Epithelial cell of prostate (primary cell): Measurements from ENCODE around the gene THBS1.

Experiments
- DNase-seq: peaks from one replicate; pipeline ENCODE4 v3.0.0-alpha.2; 2011; ENCODE audit warnings: low read depth, low spot score
- H3K27ac ChIP-seq: fragments of 450-650 bp; 2 replicates; pipeline ENCODE4 v1.5.1; 2017; ENCODE audit warnings: mild to moderate bottlenecking

Gene THBS1

DNA sequence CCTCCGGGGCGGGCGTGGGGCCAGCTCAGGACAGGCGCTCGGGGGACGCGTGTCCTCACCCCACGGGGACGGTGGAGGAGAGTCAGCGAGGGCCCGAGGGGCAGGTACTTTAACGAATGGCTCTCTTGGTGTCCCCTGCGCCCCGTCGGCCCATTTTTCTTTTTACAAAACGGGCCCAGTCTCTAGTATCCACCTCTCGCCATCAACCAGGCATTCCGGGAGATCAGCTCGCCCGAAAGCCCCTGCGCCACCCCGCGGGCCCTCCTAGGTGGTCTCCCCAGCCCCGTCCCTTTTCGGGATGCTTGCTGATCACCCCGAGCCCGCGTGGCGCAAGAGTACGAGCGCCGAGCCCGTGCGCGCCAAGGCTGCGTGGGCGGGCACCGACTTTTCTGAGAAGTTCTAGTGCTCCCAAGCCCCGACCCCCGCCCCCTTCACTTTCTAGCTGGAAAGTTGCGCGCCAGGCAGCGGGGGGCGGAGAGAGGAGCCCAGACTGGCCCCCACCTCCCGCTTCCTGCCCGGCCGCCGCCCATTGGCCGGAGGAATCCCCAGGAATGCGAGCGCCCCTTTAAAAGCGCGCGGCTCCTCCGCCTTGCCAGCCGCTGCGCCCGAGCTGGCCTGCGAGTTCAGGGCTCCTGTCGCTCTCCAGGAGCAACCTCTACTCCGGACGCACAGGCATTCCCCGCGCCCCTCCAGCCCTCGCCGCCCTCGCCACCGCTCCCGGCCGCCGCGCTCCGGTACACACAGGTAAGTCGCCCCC lies at the start of gene THBS1:
TSS of gene THBS1 (plus strand) at position 595 of the 757 bp plus-strand sequence. CDS start 779 bp downstream, outside the sequence.
- DNase-seq, result no peak
- peak within 1 kb of the TSS; percentile 95 for H3K27ac ChIP-seq

DNA sequence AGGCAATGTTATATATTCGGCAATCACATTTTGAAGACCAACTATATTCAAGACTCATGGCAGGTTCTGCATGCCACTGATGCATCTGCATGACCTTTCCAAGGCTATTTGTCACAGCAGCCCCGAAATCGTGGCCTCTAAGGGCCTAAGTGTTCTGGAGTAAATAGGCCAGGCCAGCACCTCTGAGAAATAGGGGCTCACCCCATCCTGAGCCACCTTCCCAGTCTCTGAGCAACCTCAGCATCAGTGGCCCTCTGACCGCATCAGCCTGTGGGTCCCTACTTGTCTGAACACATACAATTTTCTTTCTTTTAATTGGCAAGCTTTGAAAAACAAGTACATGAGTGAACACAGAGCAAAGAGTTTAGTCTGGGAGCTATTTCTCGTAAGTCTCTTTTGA lies 45.9 kb upstream of the THBS1 start:
- no peak for DNase-seq

DNA sequence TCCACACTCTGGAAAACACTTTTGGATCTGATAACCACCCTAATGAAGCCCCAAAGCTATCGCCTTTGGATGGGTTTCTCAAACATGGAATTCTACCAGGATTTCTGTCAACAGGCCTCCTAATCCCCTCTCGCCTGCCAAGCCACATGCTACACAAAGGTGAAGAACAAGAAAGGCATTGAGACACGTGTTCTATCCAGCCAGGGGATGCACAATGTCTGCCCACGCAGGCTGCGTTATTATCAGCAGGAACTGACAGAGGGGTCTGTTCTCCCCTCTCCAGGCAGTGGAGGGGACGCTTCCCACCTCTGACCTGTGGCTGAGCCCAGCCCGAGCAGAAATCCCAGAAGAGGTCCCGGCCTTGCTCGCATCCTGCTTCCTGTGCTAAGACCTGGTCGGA lies 45.4 kb upstream of the THBS1 start:
- no peak overlapping the region for H3K27ac ChIP-seq
- no peak for DNase-seq

More for the DNA sequence above, 45.9 kb upstream of the THBS1 start:
- H3K27ac ChIP-seq, result no peak overlapping the region

DNA sequence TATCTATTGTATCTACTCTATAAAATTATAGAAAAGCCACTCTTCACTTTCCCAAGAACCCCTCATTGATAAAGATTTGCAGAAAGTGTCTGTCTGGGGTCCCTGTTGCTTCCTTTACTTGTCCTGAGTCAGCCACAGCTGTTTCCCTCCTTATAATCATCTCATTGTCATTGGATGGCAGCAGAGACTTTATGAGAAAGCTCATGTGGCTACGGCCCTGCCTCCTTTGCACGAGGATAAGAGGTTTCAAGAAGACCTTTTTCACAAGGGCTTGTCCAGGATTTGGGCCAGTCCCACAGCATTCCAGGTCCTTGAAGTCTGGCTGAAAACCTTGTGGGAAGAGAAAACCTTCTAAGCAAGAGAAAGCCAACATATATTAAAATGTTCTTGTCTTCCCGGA lies 41.9 kb upstream of the THBS1 start:
- DNase-seq, result no peak

DNA sequence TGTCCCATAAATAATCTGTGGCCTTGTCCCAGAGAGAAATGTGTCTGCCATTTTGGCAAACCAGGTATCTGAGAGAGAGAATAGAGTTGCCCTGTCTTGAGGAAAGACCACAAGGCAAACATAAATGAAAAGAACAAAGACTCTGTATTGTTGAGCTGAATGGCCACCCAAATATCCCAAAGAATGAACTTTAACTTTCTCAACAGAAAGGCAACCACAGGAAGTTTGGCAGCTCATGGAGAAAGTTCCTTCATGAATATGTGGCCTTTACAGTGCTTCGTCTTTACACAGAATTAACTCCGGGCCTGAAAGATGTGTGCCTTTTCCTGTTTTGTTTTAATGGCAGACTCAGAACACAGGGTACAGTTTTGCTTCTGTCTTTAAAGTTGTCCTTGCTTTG lies 41.4 kb upstream of the THBS1 start:
- DNase-seq, result no peak

More for the DNA sequence above, 41.9 kb upstream of the THBS1 start:
- no peak overlapping the region for H3K27ac ChIP-seq

DNA sequence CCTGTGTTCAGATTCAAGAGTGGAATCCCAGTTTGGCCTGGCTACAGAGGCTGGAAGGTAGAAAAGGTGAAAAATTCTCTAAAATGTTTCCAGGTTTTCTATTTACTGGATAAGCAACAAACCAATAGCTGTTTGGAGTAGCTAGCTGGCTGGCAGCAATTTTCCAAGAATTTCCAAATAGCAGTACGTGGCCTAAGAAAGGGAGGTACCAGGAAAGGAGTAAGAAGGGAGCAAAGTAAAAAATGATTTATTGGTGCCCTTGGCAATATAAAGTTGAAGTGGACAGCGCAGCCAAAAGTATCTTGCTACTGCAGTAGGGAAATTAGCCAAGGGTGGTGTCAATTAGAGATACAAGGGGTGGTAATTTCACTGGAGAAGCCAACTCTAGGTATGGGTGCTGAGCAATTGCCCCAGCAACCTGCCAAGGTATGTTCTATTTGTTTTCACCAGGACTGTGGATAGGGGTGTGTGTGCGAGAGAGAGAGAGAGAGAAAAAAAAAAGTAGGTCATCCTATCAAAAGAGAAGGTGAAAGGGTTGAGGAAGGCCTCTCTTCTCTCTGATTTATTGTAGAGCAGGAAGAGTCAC lies 40.8 kb upstream of the THBS1 start:
- DNase-seq, result no peak
- H3K27ac ChIP-seq, result no peak overlapping the region

More for the DNA sequence above, 41.4 kb upstream of the THBS1 start:
- no peak overlapping the region for H3K27ac ChIP-seq

DNA sequence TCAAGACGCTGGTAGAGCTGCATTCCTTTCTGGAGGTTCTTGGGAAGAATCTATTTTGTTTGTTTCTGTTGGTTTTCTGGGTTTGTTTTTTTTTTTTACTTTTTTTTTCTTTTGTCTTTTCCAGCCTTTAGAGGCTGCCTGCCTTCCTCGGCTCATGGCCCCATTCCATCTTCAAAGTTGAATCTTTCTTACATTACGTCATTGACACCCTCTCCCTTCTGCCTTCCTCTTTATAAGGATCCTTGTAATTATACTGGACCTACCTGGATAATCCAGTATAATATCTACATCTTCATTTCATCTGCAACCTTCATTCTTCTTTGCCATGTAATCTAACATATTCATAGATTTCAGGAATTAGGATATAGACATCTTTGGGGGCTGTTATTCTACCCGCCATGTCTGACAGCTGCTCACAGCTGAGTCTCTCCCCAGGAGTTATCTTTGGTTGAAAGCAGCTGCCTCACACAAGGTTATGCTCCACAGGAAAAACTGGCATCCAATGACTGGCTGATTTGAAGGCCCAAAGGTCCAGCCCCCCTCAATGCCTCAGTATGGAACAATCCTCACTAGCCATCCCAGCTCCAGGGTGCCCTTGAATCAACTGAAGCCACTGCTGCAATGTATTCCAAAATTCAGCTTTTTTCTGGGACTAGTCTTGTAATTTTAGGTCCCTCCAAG lies 38.4 kb upstream of the THBS1 start:
- DNase-seq, result no peak
- H3K27ac ChIP-seq, result no peak overlapping the region

DNA sequence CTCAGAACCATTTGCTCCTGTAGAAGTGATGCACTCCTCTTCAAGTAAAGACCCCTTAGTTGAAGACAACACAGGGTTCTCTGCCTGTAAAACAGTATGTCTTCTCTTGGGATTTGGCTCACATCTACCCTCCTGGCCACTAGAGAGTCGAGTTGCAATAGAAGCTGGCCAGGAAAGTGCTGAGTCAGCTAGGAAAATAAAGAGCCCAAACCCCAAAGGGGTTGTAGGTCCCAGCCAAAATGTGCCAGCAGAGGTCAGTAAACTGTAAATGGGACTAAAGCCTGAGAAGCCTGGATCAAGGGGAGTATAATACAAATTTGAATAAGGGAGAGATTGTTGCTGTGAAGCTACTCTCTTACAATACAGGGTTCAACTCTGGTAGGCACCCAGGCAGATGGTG lies 37.2 kb upstream of the THBS1 start:
- H3K27ac ChIP-seq, result no peak overlapping the region
- DNase-seq, result no peak

DNA sequence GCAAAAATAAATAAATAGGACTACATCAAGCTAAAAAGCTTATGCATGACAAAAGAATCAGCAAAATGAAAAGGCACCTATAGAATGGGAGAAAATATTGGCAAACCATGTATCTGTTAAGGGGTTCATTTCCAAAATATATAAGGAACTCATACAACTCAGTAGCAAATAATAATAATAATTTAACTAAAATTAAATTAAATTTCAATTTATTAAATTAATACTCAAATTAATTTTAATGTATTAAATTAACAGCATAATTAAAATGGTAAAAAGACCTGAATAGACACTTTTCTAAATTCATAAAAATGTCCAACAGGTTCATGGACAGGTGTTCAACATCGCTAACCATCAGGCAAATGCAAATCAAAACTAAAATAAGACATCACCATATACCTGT lies 34.0 kb upstream of the THBS1 start:
- no peak overlapping the region for H3K27ac ChIP-seq
- DNase-seq, result no peak

DNA sequence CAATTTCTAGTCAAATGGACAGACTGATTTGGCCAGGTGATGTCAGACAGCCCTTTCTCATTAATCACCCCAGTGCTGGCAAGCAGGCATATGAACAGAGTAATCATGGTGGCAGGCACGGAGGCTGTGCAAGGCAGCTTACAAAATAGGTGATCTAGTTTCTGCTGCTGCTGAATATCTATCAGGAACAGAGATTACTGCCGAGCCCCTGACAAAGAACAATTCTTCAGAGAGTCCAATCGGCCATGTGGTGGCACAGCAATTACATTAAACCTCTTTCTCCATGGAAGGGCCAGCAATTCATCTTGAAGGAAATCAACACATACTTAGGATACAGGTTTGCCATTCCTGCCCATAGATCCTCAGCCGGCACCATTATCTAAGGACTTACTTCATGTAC lies 32.3 kb upstream of the THBS1 start:
- no peak for DNase-seq
- no peak overlapping the region for H3K27ac ChIP-seq

DNA sequence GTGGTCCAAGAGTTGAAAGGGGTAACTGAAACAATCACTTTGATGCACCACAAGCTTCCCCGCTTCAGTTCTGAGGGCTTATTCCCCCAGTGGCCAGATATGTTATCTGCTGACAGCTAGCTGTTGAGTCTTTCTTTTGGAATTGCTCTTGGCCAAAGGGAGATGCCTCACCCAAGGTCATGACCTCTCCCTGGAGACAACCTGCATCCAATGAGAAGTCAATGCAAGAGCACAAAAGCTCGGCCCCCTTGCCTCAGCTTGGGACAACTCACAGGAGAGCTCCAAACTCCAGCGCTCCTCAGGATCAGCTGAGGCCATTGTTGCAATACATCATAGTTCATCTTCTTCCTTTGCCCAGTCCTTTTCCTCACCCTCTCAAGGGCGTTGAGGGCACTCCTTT lies 31.0 kb upstream of the THBS1 start:
- DNase-seq, result no peak
- no peak overlapping the region for H3K27ac ChIP-seq

DNA sequence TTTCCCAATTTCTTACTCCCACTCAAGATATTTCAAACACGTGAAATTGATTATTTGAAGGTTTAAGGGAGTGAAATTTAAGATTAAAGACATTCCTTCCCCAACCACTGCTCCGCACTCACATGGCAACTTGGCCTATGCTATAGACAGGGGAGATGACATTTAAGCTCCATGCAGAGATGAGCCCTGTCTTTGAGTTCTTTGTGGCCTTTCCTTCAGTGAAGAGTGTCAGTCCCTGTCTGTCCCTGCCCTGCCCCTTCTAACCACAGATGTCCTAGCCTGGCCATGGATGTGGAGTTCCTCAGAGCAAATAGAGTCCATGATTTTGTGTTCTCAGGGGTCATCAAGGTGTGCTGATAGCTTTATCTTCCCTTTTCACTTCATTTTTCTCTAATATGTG lies 29.4 kb upstream of the THBS1 start:
- no peak for DNase-seq
- no peak overlapping the region for H3K27ac ChIP-seq

DNA sequence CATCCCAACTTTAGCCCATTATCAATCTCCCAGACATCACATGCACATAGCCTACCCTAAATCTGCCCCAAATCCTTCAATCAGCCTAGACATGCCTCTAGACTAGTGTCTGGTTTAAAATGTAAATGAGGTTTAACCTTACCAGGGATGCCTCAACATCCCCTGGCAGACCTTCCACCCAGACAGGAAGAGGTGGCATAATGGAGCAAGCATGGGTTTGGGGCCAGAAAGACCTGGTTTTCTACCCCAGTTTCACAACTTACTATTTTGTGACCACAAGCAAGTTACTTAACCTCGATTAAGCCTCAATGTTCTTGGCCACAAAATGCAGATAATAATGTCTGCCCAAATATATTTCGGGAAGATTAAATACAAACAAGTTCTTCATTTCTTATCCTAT lies 28.3 kb upstream of the THBS1 start:
- no peak for DNase-seq
- no peak overlapping the region for H3K27ac ChIP-seq

DNA sequence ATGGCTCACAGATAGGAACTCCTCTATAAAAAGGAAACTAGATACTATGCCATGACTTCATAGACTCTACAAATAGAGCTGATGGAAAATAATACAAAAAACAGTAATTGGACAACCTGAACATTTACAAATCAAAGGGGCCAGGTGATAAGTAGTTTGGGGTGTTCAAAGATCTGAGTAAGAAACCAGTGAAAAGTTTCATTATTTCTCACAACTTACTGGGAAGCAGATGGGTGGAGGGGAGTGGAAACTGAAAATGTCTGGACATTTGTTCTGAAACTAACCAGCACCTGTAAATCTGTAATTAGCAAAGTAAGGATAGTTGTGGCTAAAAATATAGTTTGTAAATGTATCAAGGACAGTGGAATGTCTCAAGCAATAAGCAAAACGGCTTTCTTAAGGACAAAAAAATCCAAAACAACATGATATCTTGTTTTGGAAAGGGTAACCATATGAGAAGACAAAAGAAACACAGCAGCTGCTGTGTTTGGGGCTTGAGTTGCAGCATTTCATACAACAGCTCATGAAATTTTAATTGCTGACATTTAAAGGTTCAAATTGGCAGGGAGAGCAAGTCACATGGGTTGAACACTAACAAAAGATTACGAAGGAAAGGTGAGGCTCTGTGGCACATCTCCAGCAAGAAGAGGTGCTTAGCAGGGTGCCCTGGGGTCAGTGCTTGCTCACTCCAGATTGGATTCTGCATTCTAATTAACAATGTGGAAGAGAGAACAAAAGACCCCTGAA lies 26.8 kb upstream of the THBS1 start:
- no peak overlapping the region for H3K27ac ChIP-seq
- no peak for DNase-seq

DNA sequence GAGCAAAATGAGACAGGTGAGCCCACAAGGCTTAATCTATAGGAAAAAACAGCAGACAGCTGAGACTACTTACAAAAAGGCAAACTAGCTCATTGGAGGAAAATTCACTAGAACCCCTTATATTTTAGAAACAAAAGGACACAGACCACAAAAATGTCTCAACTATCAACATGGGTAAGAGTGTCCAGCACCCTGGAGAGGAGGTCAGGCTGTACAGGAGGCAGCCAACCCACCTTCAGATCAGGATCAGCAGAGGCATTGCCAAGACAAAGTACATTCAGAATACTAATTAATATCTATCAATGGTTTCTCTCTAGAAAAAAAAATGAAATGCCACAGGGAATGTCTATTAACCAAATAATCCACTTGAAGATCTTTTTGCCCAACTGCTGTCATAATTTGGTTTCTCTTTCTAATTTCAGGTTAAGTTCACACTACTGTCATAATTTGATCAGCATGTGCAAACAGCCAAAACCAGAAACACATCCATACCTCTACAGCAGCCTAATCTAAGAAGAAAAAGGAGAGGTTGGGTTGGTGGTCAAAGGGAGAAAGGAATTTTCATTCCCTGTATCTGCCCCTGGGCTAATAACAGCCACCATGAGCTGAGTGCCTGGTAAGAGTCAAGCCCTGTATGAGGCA lies 26.0 kb upstream of the THBS1 start:
- no peak for DNase-seq
- H3K27ac ChIP-seq, result no peak overlapping the region

DNA sequence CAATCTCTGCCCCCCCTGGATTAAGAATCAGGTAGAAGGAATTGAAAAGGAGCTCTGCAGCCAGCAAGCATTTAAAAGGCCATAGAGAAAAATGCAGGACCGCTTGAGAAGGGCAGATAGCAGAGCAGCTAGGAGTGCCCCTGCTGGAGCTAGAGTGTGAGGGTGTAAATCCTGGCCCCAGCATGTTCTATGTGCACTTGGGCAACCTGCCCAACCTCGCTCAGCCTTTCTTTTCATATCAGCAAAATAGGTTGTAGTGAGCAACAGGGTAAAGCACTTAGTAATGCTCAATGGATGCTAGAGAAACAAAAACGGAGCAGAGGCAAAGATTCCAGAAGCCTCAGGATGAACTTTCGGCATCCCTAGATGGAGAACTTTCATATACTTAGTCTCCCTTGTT lies 25.0 kb upstream of the THBS1 start:
- peak overlapping the region; percentile 21 for H3K27ac ChIP-seq
- no peak for DNase-seq

DNA sequence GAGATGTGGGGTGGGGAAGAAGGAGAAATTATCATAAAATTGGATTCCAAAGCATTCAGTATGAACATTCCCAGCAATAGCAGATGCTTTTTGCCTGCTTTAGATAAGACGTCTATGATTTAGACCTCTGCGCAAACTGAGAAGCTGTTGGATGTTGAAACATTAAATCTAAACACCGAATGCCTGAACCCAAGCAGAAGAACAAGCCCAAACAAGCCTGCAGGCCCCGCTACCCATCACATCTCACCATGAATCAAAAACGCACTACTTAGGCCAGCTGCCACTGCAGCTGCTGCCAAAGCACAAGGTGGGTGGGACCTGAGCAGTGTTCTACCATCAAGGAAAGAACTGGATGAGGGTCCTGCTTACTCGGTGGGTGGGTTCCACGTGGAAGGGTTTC lies 24.4 kb upstream of the THBS1 start:
- DNase-seq, result no peak
- peak overlapping the region; percentile 21 for H3K27ac ChIP-seq

DNA sequence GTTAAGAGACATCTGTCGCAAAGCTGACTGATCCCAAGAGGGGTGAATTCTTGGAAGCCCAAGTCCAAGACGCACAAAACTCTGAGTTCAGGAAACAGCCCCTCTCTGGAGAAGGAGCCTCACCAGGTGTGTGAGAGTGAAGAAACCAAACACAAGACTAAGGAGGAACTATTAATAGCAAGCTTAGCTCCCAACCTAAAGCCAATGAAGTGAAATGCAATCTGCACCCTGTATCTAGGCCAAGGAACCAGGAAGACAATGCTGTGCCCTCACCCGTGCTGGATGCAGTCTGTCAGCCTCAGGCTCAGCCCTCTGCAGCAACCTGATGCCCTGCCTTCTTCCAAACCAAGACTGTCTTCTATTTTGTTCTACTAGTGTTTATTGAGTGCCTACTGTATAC lies 22.5 kb upstream of the THBS1 start:
- H3K27ac ChIP-seq, result no peak overlapping the region
- DNase-seq, result no peak

DNA sequence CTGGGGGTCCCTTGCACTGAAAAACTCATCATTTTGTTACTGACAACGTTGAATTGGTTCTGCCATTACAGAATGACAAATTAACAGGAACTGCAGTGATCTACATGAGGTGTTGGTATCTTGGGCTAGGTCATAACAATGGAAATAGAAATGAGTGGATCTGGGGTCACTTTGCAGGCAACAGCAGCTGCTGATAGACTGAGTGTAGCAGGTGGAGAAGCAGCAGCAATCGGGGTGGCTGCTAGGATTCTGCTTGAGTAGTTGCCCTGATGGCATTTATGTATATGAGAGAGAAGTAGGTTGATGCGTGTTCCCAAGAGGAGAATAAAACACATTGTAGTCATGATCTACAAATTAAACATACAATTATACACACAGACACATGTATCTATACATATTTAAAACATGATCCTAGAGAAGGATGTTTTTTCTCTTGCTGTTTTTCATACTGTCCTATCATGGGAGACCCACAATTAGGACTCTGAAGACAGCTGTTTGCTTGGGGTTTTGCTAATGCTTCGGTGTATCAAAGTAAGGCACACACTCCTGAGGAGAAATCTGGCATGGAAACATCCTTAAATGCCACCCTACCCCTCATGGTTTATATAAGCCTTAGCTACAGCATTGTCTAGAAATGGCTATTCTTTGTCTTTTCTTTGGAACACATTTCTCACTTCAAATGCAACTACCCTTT lies 15.8 kb upstream of the THBS1 start:
- DNase-seq, result no peak
- H3K27ac ChIP-seq, result no peak overlapping the region

DNA sequence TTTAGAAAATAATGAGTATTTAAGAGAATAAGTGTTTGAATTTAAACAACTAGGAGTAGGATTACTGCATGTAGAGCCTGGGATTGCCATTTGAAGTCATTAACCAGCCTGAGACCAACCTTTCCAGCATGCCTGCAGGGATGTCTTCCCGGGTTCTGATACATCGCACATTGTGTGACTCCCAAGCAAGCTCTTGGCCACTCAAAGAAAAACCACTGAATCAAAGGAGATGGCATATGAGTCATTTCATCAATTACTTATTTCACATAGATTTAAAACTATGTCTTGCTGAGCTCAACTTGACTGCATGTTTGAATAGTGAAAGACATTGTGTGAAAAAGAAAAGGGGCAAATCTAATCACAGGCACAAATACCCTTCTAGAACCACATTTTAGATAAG lies 15.0 kb upstream of the THBS1 start:
- no peak overlapping the region for H3K27ac ChIP-seq
- no peak for DNase-seq
